Mesenchymal stem cell (in vitro differentiated cells and primary cell): ENCODE results near the gene ADAM23.

Source experiments
- DNase-seq: peaks from one replicate; pipeline ENCODE4 v3.0.0-alpha.2; 2013
- H2AFZ ChIP-seq: one replicate; pipeline ENCODE4 v1.6.1; 2013; ENCODE audit warnings: low read depth, mild to moderate bottlenecking, control low read depth, inconsistent platforms, low read length, moderate library complexity
- H2AK5ac ChIP-seq: 2 replicates; pipeline ENCODE4 v1.6.1; 2013; ENCODE audit warnings: low read length, moderate library complexity, mild to moderate bottlenecking, inconsistent platforms; ENCODE audit not compliant: severe bottlenecking
- H2BK120ac ChIP-seq: one replicate; pipeline ENCODE4 v1.6.1; 2013; ENCODE audit warnings: low read depth, mild to moderate bottlenecking, inconsistent platforms, low read length, moderate library complexity
- H2BK12ac ChIP-seq, 2 experiments: one replicate each; pipeline ENCODE4 v1.6.1; 2013; ENCODE audit warnings: inconsistent platforms in 2 of 2, low read length in 2 of 2, mild to moderate bottlenecking in 2 of 2, moderate library complexity in 2 of 2, control low read depth in 1 of 2
- H2BK15ac ChIP-seq: one replicate; pipeline ENCODE4 v1.6.1; 2013; ENCODE audit warnings: mild to moderate bottlenecking, low read depth, inconsistent platforms; ENCODE audit not compliant: poor library complexity, severe bottlenecking
- H2BK5ac ChIP-seq: 2 replicates; pipeline ENCODE4 v1.6.1; 2013; ENCODE audit warnings: low read depth, mild to moderate bottlenecking, low read length, control low read depth, inconsistent platforms; ENCODE audit not compliant: poor library complexity, severe bottlenecking
- H3K14ac ChIP-seq, 2 experiments: one replicate each; pipeline ENCODE4 v1.6.1; 2013; ENCODE audit warnings: inconsistent platforms in 2 of 2, low read length in 2 of 2, control low read depth in 1 of 2, mild to moderate bottlenecking in 1 of 2, moderate library complexity in 1 of 2
- H3K18ac ChIP-seq, 2 experiments: one replicate each; pipeline ENCODE4 v1.6.1; 2013; ENCODE audit warnings: inconsistent platforms in 2 of 2, low read length in 2 of 2, control low read depth in 1 of 2, low read depth in 1 of 2, mild to moderate bottlenecking in 1 of 2
- H3K23ac ChIP-seq, 2 experiments: one replicate each; pipeline ENCODE4 v1.6.1; 2013; ENCODE audit warnings: inconsistent platforms in 2 of 2, low read length in 2 of 2, mild to moderate bottlenecking in 2 of 2, moderate library complexity in 2 of 2, control low read depth in 1 of 2
- H3K27ac ChIP-seq: 2 replicates; pipeline ENCODE4 v1.5.1; 2013; ENCODE audit warnings: mild to moderate bottlenecking, moderate library complexity, low read length, control low read depth, inconsistent platforms; ENCODE audit not compliant: poor library complexity, severe bottlenecking
- H3K27me3 ChIP-seq, 2 experiments: 2 replicates each; pipeline versions ENCODE4 v1.6.1 to v1.7.0; 2013; ENCODE audit warnings: low read length in 2 of 2, mild to moderate bottlenecking in 2 of 2, moderate library complexity in 2 of 2, control low read depth in 1 of 2, inconsistent platforms in 1 of 2; ENCODE audit not compliant: control insufficient read depth in 1 of 2, insufficient read depth in 1 of 2
- H3K36me3 ChIP-seq, 2 experiments: 2 replicates each; pipeline versions ENCODE4 v1.6.1 to v1.7.0; 2013; ENCODE audit warnings: low read length in 2 of 2, control low read depth in 1 of 2, inconsistent platforms in 1 of 2, low read depth in 1 of 2, mild to moderate bottlenecking in 1 of 2; ENCODE audit not compliant: insufficient read depth in 2 of 2, control insufficient read depth in 1 of 2
- H3K4ac ChIP-seq, 2 experiments: one replicate each; pipeline ENCODE4 v1.6.1; 2013; ENCODE audit warnings: inconsistent platforms in 2 of 2, low read length in 2 of 2, mild to moderate bottlenecking in 2 of 2, moderate library complexity in 2 of 2, control low read depth in 1 of 2, low read depth in 1 of 2
- H3K4me1 ChIP-seq: 2 replicates; pipeline ENCODE4 v1.6.1; 2013; ENCODE audit warnings: low read depth, low read length, control low read depth; ENCODE audit not compliant: control insufficient read depth, insufficient read depth
- H3K4me2 ChIP-seq: 2 replicates; pipeline ENCODE4 v1.6.1; 2013; ENCODE audit warnings: low read length, mild to moderate bottlenecking, inconsistent platforms; ENCODE audit not compliant: poor library complexity, severe bottlenecking
- H3K4me3 ChIP-seq, 2 experiments: 2 replicates each; pipeline versions ENCODE4 v1.5.1 to v1.7.0; 2013; ENCODE audit warnings: low read length in 2 of 2, mild to moderate bottlenecking in 2 of 2, control low read depth in 1 of 2, low read depth in 1 of 2; ENCODE audit not compliant: insufficient read depth in 1 of 2
- H3K79me1 ChIP-seq: replicated peaks from 2 replicates; pipeline ENCODE4 v1.6.1; 2013; ENCODE audit warnings: mild to moderate bottlenecking, control low read depth, low read length, inconsistent platforms; ENCODE audit not compliant: poor library complexity, severe bottlenecking
- H3K9ac ChIP-seq: 2 replicates; pipeline ENCODE4 v1.7.0; 2013; ENCODE audit warnings: mild to moderate bottlenecking, low read length, moderate library complexity
- H3K9me3 ChIP-seq: 2 replicates; pipeline ENCODE4 v1.7.0; 2013; ENCODE audit warnings: mild to moderate bottlenecking, low read length; ENCODE audit not compliant: control insufficient read depth
- H4K8ac ChIP-seq: one replicate; pipeline ENCODE4 v1.6.1; 2013; ENCODE audit warnings: inconsistent platforms, mild to moderate bottlenecking, low read length, moderate library complexity
- H4K91ac ChIP-seq: one replicate; pipeline ENCODE4 v1.6.1; 2013; ENCODE audit warnings: mild to moderate bottlenecking, low read length, inconsistent platforms
- WGBS: methylation state at CpG from one replicate; pipeline ENCODE4 v1.1.7; 2013; ENCODE audit warnings: mixed read lengths; 5-methylcytosine and 5-hydroxymethylcytosine counted together

The ADAM23 gene

DNA sequence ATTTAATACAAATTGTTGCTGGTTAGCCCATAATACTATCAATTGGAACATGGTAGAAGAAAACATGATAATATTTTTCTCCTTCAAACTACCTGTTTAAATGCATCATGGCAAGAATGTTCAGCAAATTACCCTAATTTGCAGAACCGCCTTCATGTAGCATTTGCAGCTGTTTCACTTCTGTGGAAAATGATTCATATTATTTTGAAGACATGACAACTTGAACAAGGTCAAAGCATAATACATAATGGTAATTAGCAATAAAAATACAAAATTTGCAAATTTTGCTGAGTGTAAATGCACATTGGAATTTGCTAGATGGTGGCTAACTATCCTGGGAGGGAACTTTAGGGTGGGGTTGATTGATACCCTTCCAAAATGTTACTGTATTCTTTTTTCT lies 30.8 kb downstream of the ADAM23 start:
- Histone ChIP-seq H2BK15ac (no peak overlapping the region), H3K27me3 (no peaks in the 10 kb centered on the region), H3K79me1 (no peaks in the 10 kb centered on the region), H2AK5ac (no peak overlapping the region), H3K27ac (no peak overlapping the region), H3K4me2 (no peak overlapping the region), H3K4ac (no peak overlapping the region), H4K91ac (no peak overlapping the region), H4K8ac (no peak overlapping the region), H3K9me3 (no peaks in the 10 kb centered on the region), H2BK12ac (no peak overlapping the region), H2BK120ac (no peak overlapping the region), H3K4me1 (no peaks in the 10 kb centered on the region), H3K9ac (no peak overlapping the region), H3K4me3 (no peak overlapping the region), H3K14ac (no peak overlapping the region), H3K18ac (no peak overlapping the region), H2BK5ac (no peak overlapping the region), H3K36me3 (no peaks in the 10 kb centered on the region), H2AFZ (no peak overlapping the region), H3K23ac (no peak overlapping the region)
- DNase-seq: no peak
- no CpG with 5 or more reads among the region's 1 CpG for WGBS

DNA sequence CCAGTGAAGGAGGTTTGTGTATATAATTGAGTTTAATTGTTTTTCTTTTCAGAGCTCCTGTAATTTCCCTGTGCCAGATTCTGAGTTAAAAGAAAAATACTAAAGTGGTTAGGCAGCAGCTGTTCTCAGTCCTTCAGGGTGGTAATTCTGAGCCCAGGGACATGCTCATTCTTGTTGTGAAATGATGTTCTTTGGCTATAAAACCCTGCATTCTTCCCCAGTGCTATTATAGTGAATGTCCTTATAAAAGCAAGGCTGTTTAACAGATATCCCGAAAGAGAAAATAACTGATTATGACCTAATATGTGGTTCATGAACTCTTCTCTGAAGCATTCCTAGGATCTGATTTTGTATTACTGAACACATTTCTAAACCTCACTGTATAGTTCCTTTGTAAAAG lies 34.0 kb downstream of the ADAM23 start:
- Histone ChIP-seq H3K4me2 (no peak overlapping the region), H2AK5ac (no peak overlapping the region), H4K8ac (no peak overlapping the region), H2BK15ac (no peak overlapping the region), H3K4ac (no peak overlapping the region), H4K91ac (no peak overlapping the region), H2BK5ac (no peak overlapping the region), H3K27me3 (no peaks in the 10 kb centered on the region), H3K4me1 (no peaks in the 10 kb centered on the region), H3K23ac (no peak overlapping the region), H3K9ac (no peak overlapping the region), H2AFZ (no peak overlapping the region), H3K14ac (no peak overlapping the region), H3K18ac (no peak overlapping the region), H3K9me3 (no peaks in the 10 kb centered on the region), H3K36me3 (no peaks in the 10 kb centered on the region), H2BK12ac (no peak overlapping the region), H3K79me1 (no peaks in the 10 kb centered on the region), H3K4me3 (no peak overlapping the region), H3K27ac (no peak overlapping the region), H2BK120ac (no peak overlapping the region)
- DNase-seq: peak; percentile 51
- WGBS: 100% methylated on average over 1 of the region's 1 CpG

DNA sequence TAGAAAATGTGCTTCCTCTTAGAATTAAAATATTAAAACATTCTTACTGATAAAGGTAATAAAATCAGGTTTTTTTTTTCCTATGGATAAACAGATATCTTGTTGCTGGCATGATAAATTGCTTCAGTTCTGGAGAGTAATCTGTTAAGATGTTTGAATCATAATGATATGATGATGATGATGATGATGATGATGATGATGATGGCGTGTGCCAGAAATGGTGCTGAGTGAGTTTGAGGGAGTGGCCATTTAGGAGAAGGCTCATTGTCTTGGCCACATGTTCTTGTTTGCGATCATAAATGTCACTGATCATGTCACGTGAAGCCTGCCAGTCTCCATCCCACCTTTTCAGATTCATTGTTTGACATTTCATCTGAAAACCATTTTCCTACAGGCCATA lies 35.0 kb downstream of the ADAM23 start:
- Histone ChIP-seq H3K23ac (no peak overlapping the region), H3K4me1 (no peaks in the 10 kb centered on the region), H3K27ac (no peak overlapping the region), H2AK5ac (no peak overlapping the region), H4K8ac (no peak overlapping the region), H2AFZ (no peak overlapping the region), H2BK5ac (no peak overlapping the region), H3K9ac (no peak overlapping the region), H3K4ac (no peak overlapping the region), H2BK12ac (no peak overlapping the region), H3K79me1 (no peaks in the 10 kb centered on the region), H3K36me3 (no peaks in the 10 kb centered on the region), H2BK15ac (no peak overlapping the region), H3K4me2 (no peak overlapping the region), H3K18ac (no peak overlapping the region), H3K4me3 (no peak overlapping the region), H3K9me3 (no peaks in the 10 kb centered on the region), H3K27me3 (no peaks in the 10 kb centered on the region), H2BK120ac (no peak overlapping the region), H3K14ac (no peak overlapping the region), H4K91ac (no peak overlapping the region)
- DNase-seq: no peak
- 85% methylated on average over 3 of the region's 3 CpGs for WGBS

DNA sequence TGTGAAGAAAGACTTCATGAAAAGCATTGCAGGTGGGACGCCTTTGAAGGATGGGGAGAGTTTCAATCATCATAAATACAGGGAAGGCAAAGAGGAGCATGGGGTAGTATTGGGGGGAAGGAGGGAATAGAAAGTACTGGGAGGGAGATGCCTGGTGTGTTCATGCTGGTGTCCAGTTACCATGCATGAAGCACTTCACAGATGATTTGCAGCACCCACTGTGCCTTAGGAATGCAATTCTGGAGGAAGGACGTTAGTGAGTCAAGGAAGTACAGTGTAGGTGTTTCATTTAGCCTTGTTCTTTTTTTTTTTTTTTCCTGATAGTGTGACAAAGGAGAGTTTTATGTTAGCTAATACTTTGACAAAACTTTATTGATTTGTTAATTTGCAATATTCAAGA lies 36.8 kb downstream of the ADAM23 start:
- Histone ChIP-seq H3K79me1 (no peaks in the 10 kb centered on the region), H2BK120ac (no peak overlapping the region), H2AFZ (no peak overlapping the region), H3K27ac (no peak overlapping the region), H3K36me3 (no peaks in the 10 kb centered on the region), H3K4me3 (no peak overlapping the region), H3K4ac (no peak overlapping the region), H3K9ac (no peak overlapping the region), H2BK5ac (no peak overlapping the region), H3K4me1 (no peaks in the 10 kb centered on the region), H3K27me3 (no peaks in the 10 kb centered on the region), H3K18ac (no peak overlapping the region), H4K91ac (no peak overlapping the region), H2BK15ac (no peak overlapping the region), H4K8ac (no peak overlapping the region), H3K9me3 (no peaks in the 10 kb centered on the region), H3K14ac (no peak overlapping the region), H3K4me2 (no peak overlapping the region), H2BK12ac (no peak overlapping the region), H3K23ac (no peak overlapping the region), H2AK5ac (no peak overlapping the region)
- DNase-seq: peak; percentile 31
- 46% methylated on average over 2 of the region's 2 CpGs for WGBS
